ENCODE data around the gene BUB1B.

Gene BUB1B

GRCh38 chr15:40264321-40265153, 103.7 kb downstream of the BUB1B start:
- Histone ChIP-seq H3K4me3 (ENCODE audit: insufficient read depth, low read depth, low read length, poor library complexity, severe bottlenecking) (no peak overlapping the region), H3K9me3 (ENCODE audit: control insufficient read depth, low read length) (no peaks in the 10 kb centered on the region), H3K36me3 (ENCODE audit: control insufficient read depth, insufficient read depth, low read length) (no peaks in the 10 kb centered on the region), H3K27ac (ENCODE audit: insufficient read depth, low read length, poor library complexity, severe bottlenecking) (no peak overlapping the region), H3K27me3 (replicated peaks; ENCODE audit: control insufficient read depth, insufficient read depth, low read length, poor library complexity, severe bottlenecking) (no peaks in the 10 kb centered on the region), H3K4me1 (ENCODE audit: control insufficient read depth, insufficient read depth, low read length, poor library complexity, severe bottlenecking) (no peaks in the 10 kb centered on the region)
- no peak for DNase-seq

- no peaks in the 10 kb centered on the region for H3K9me3 ChIP-seq (ENCODE audit: control insufficient read depth, low read length)
- H3K27ac ChIP-seq (ENCODE audit: insufficient read depth, low read length, poor library complexity, severe bottlenecking) = no peak overlapping the region
- H3K4me3 ChIP-seq (ENCODE audit: insufficient read depth, low read depth, low read length, poor library complexity, severe bottlenecking) = no peak overlapping the region
- no peak for DNase-seq
- H3K4me1 ChIP-seq (ENCODE audit: control insufficient read depth, insufficient read depth, low read length, poor library complexity, severe bottlenecking) = no peaks in the 10 kb centered on the region
- no peaks in the 10 kb centered on the region for H3K27me3 ChIP-seq (replicated peaks; ENCODE audit: control insufficient read depth, insufficient read depth, low read length, poor library complexity, severe bottlenecking)
- no peaks in the 10 kb centered on the region for H3K36me3 ChIP-seq (ENCODE audit: control insufficient read depth, insufficient read depth, low read length)
These were observed 104.5 kb downstream of the BUB1B start for GRCh38 chr15:40265355-40265754.

- Histone ChIP-seq H3K4me3 (ENCODE audit: insufficient read depth, low read depth, low read length, poor library complexity, severe bottlenecking) (no peak overlapping the region), H3K9me3 (ENCODE audit: control insufficient read depth, low read length) (no peaks in the 10 kb centered on the region), H3K27me3 (replicated peaks; ENCODE audit: control insufficient read depth, insufficient read depth, low read length, poor library complexity, severe bottlenecking) (no peaks in the 10 kb centered on the region), H3K27ac (ENCODE audit: insufficient read depth, low read length, poor library complexity, severe bottlenecking) (no peak overlapping the region), H3K36me3 (ENCODE audit: control insufficient read depth, insufficient read depth, low read length) (no peaks in the 10 kb centered on the region), H3K4me1 (ENCODE audit: control insufficient read depth, insufficient read depth, low read length, poor library complexity, severe bottlenecking) (no peaks in the 10 kb centered on the region)
- no peak for DNase-seq
These were observed 105.0 kb downstream of the BUB1B start for GRCh38 chr15:40265875-40266274.

- DNase-seq = no peak
- H3K9me3 ChIP-seq (ENCODE audit: control insufficient read depth, low read length) = no peaks in the 10 kb centered on the region
- no peak overlapping the region for H3K4me3 ChIP-seq (ENCODE audit: insufficient read depth, low read depth, low read length, poor library complexity, severe bottlenecking)
- no peaks in the 10 kb centered on the region for H3K27me3 ChIP-seq (replicated peaks; ENCODE audit: control insufficient read depth, insufficient read depth, low read length, poor library complexity, severe bottlenecking)
- H3K27ac ChIP-seq (ENCODE audit: insufficient read depth, low read length, poor library complexity, severe bottlenecking) = no peak overlapping the region
- H3K36me3 ChIP-seq (ENCODE audit: control insufficient read depth, insufficient read depth, low read length) = no peaks in the 10 kb centered on the region
- no peaks in the 10 kb centered on the region for H3K4me1 ChIP-seq (ENCODE audit: control insufficient read depth, insufficient read depth, low read length, poor library complexity, severe bottlenecking)
These were observed 106.0 kb downstream of the BUB1B start for GRCh38 chr15:40266828-40267304.

GRCh38 chr15:40267670-40268069, 106.8 kb downstream of the BUB1B start:
- Histone ChIP-seq H3K4me3 (ENCODE audit: insufficient read depth, low read depth, low read length, poor library complexity, severe bottlenecking) (no peak overlapping the region), H3K27me3 (replicated peaks; ENCODE audit: control insufficient read depth, insufficient read depth, low read length, poor library complexity, severe bottlenecking) (no peaks in the 10 kb centered on the region), H3K9me3 (ENCODE audit: control insufficient read depth, low read length) (no peaks in the 10 kb centered on the region), H3K27ac (ENCODE audit: insufficient read depth, low read length, poor library complexity, severe bottlenecking) (no peak overlapping the region), H3K36me3 (ENCODE audit: control insufficient read depth, insufficient read depth, low read length) (no peaks in the 10 kb centered on the region), H3K4me1 (ENCODE audit: control insufficient read depth, insufficient read depth, low read length, poor library complexity, severe bottlenecking) (no peaks in the 10 kb centered on the region)
- DNase-seq = no peak

- H3K27ac ChIP-seq (ENCODE audit: insufficient read depth, low read length, poor library complexity, severe bottlenecking) = no peak overlapping the region
- no peaks in the 10 kb centered on the region for H3K36me3 ChIP-seq (ENCODE audit: control insufficient read depth, insufficient read depth, low read length)
- no peaks in the 10 kb centered on the region for H3K4me1 ChIP-seq (ENCODE audit: control insufficient read depth, insufficient read depth, low read length, poor library complexity, severe bottlenecking)
- no peaks in the 10 kb centered on the region for H3K9me3 ChIP-seq (ENCODE audit: control insufficient read depth, low read length)
- no peak for DNase-seq
- H3K4me3 ChIP-seq (ENCODE audit: insufficient read depth, low read depth, low read length, poor library complexity, severe bottlenecking) = no peak overlapping the region
- H3K27me3 ChIP-seq (replicated peaks; ENCODE audit: control insufficient read depth, insufficient read depth, low read length, poor library complexity, severe bottlenecking) = no peaks in the 10 kb centered on the region
These were observed 108.7 kb downstream of the BUB1B start for GRCh38 chr15:40269604-40270003.

- DNase-seq = no peak
- H3K4me3 ChIP-seq (ENCODE audit: insufficient read depth, low read depth, low read length, poor library complexity, severe bottlenecking) = no peak overlapping the region
- no peaks in the 10 kb centered on the region for H3K36me3 ChIP-seq (ENCODE audit: control insufficient read depth, insufficient read depth, low read length)
These were observed 109.6 kb downstream of the BUB1B start for GRCh38 chr15:40270246-40270995.

More at GRCh38 chr15:40270246-40270995, 109.6 kb downstream of the BUB1B start:
- no peak overlapping the region for H3K27ac ChIP-seq (ENCODE audit: insufficient read depth, low read length, poor library complexity, severe bottlenecking)
- H3K4me1 ChIP-seq (ENCODE audit: control insufficient read depth, insufficient read depth, low read length, poor library complexity, severe bottlenecking) = no peaks in the 10 kb centered on the region
- H3K27me3 ChIP-seq (replicated peaks; ENCODE audit: control insufficient read depth, insufficient read depth, low read length, poor library complexity, severe bottlenecking) = no peaks in the 10 kb centered on the region
- no peaks in the 10 kb centered on the region for H3K9me3 ChIP-seq (ENCODE audit: control insufficient read depth, low read length)

Data from effector memory CD4-positive, alpha-beta T cell (primary cell).